Renal cortex interstitium (tissue), 11 donors: Measurements from ENCODE around the gene KAT6B. TPM values are rescaled to one million over a fixed set of nuclear protein-coding genes. Genes with fewer than 3 reads are reported as not detected.

Source experiments
- DNase-seq, 11 donors: peaks; one replicate each; pipeline ENCODE4 v3.0.0-alpha.2; 2013; ENCODE audit warnings: low read depth in 9 of 11, low spot score in 4 of 11; ENCODE audit errors: extremely low read depth in 1 of 11
- polyA plus RNA-seq, 3 donors: library from polyadenylated mRNA; unstranded; fragments of 120-200 nt; gene quantifications; one replicate each; pipeline ENCODE4 v1.2.1, GENCODE V29; 2013; ENCODE audit not compliant: insufficient read length in 3 of 3

Gene KAT6B
- polyA plus RNA-seq, 3 donors, result 43.6 to 46.5 (median 44.0) TPM

- no peak for DNase-seq
These were observed 162.6 kb downstream of the KAT6B start for GRCh38 chr10:74988832-74989561.

DNA sequence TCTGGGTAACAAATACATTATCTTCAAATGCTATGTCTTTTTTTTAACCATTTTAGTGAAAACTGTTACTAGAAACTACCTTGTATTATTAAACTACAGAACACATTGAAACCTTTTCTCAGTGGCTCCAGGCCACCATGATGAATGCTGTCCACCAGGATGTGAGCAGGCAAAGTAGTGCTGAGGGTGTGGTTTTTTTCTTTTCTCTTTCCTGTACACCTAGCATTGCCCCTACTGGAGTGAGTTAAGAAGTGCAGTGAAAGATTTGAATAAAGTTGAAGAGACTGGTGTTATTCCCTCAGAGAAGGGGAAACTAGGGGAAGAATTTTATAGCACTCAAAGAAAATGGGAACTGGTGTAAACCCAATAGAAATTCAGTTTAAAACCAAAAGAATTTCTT, 165.0 kb downstream of the KAT6B start:
- DNase-seq, result no peak

DNA sequence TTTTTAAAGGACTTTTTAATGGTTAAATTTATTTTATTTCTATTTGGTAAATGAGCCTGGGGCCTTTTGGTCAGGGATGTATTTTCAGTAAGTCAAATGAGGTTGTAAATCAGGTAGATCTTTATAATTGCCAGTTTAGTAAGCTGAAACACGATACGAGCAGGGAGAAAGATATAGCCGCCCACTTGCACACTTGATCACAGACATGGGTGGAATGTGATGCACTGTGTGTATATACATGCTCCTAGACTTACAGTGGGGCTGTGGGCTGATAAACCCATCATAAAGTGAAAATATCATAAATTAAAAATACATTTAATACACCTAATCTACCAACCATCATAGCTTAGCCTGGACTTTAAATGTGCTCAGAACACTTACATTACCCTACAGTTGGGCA, 165.7 kb downstream of the KAT6B start:
- no peak for DNase-seq

GRCh38 chr10:74993649-74994048, 167.2 kb downstream of the KAT6B start:
- DNase-seq, result no peak

DNA sequence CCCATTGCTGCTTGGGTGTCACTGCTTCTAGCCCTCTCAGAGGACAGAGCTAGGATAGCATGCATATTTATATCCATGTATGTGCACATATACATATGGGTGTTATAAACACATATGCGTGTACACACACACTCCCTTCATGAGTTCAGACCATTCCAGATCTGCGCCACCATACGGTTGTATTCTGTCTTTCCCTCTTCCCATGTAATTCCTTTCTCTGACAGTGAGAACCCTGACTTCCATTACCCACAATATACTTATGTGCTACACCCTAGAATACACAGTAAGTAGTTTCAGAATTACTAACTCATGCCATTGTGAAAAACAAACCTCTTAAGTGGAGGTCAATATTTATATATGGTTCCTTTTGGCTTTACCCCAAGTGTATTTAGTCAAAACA, 168.5 kb downstream of the KAT6B start:
- no peak for DNase-seq

GRCh38 chr10:74995806-74996205, 169.4 kb downstream of the KAT6B start:
- DNase-seq, result no peak

DNA sequence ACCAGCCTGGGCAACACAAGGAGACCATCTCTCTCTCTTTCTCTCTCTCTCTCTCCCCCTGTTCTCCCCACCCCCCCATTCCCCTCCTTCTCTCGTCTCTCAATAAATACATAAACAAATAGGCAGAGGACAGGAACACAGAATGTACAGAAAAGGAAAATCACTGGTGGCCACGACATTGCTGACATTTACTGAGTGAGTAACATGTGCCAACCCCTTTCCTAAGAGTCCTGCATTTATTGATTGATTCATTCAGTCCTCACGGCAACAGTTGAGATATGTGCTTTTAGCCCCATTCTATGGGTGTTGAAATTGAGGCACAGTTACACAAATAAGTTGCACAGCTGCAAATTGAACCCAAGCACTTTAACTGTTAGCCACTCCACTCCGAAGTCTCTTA, 170.8 kb downstream of the KAT6B start:
- no peak for DNase-seq

- DNase-seq, result no peak
These were observed 174.4 kb downstream of the KAT6B start for GRCh38 chr10:75000748-75001321.

DNA sequence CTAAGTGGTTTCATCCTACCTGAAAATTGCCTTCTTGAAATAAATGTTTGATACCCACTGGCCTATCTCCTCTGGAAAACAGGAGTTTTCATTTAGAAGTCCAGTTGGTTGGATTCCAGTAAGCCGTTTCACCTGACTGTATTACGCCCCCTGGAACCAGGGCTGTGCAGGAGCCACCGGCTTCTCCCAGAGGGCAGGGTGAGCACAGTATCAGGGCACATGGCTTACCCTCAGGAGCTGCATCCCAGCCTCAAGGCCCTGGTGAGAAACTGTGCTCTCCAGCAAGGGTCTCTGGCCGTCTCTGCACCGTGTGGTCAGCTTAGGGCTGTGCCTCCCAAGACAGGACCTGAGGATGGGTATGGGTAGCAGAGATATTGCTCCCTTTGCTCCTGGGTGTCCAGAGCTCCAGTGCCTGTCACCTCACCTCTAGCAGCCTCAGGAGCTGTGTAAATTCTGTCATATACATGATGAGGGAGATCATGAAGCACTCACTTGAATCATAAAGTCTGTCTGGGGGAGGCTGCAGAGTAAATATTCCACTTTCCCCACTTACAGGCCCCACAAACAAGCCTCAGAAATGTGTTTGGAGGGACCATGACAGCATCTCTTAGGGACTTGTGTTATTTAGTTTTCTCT, 175.4 kb downstream of the KAT6B start:
- no peak for DNase-seq

GRCh38 chr10:75002351-75002725, 175.9 kb downstream of the KAT6B start:
- DNase-seq, result no peak

DNA sequence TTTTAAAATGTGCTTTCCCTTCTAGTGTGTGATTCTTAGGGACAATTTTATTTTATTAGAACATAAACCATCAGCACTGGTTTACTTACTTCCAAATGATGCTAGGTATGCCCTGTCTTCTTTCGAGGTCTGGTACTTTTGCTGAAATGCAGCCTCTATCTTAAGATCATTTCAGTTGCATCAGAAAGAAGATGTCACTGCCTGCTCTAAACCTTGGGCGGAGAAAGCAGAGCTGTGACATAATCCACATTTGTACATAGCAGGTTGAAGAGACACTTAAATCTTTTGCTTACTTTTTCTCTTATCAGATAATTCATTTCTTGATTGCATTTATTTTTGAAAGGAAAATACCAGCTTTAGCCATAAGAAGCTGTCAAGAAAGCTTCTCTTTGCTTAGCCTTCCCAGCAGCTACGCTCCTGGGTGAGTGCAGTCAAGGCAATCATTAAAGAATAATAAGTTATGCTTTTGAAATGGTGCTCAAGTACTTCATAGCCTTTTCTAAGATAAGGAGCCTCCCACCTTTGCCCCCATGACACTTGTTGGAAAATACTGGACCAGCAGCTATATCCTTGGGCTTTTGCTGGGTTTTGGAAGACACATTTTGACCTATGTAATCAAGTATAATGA, 176.7 kb downstream of the KAT6B start:
- no peak for DNase-seq

DNA sequence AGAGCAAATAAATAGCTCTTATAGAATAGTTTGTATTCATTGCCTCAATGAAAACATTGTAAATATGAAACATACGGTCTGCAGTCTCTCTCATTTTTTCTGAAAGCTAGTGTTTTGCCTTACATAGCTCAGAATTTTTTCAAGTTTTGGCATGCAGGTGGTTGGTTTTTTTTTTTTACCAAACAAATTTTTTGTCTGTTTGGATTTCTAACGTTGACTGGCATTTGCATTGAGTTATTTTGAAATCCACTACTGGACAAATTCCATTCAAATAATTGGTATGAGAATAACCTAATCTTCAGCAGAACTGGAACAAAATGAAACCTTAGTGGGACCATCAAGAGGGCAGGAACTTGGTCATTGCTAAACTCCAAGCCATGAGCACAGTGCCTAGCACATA, 177.5 kb downstream of the KAT6B start:
- no peak for DNase-seq

- no peak for DNase-seq
These were observed 181.2 kb downstream of the KAT6B start for GRCh38 chr10:75007646-75008045.

- DNase-seq, result no peak
These were observed 182.6 kb downstream of the KAT6B start for GRCh38 chr10:75008952-75009351.

DNA sequence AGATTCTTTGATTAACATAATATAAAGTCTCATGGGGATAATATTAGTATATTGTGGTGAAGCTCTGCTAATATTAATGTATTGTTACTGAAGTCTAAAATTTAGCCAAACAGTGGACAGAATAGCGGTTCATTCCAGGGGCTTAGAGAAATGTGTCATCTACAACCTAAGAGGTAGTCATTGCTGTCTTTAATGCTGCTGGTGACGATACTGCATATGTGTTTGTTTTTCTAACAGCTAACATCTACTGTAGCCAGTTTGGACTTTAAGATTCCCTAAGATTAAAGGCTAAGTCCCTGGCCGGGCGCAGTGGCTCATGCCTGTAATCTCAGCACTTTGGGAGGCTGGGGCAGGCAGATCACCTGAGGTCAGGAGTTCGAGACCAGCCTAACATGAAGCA, 183.0 kb downstream of the KAT6B start:
- no peak for DNase-seq

- DNase-seq, result no peak
These were observed 184.0 kb downstream of the KAT6B start for GRCh38 chr10:75010373-75010772.

GRCh38 chr10:75011221-75011620, 184.8 kb downstream of the KAT6B start:
- DNase-seq, result no peak

DNA sequence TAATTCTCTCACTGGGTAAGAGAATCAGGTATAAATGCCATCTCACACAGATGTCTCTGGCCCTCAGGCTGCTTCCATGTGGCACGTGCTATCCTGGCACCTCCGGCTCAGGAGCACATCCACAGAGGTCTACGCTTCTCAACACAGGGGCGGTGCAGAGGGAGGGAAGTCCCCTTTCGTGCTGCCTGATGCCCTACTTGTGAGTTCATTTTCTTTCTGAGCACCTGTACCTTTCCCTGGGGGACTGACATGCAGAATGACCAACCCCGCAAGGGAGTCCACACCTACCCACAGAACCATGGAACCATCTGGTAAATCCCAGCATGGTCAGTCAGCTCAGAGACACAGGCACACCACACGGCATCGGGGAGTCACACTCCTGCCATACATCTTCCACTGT, 186.1 kb downstream of the KAT6B start:
- no peak for DNase-seq

- DNase-seq, result no peak
These were observed 186.6 kb downstream of the KAT6B start for GRCh38 chr10:75013007-75013406.

DNA sequence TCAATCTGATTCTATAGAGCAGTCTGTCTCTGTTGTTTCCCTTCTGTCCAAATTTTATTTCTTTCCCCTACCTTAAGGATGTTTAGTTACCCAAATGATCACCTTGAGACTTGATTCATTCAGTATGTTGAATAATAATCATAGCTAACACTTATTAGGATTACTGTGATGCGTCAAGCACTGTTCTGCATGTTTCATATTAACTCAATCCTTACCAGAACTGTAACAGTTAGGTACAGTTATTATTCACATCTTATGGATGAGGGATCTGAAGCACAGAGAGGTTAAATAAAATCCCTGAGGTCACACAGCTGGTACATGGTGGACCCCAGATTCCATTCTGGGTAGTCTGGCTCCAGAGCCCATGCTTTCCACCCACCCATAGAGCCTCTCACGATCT, 187.1 kb downstream of the KAT6B start:
- DNase-seq, result no peak
